ENCODE data around the gene NUCKS1. TPM values are rescaled to one million over a fixed set of nuclear protein-coding genes. Genes with fewer than 3 reads are reported as not detected.
A peak's percentile ranks its signal among the peaks of the same experiment; 100 is the strongest.

The NUCKS1 gene
- total and polyA plus RNA-seq, 2 of the 13 experiments (the other 11 are each of a cell fraction or from before 2014, with no cell fraction given), result 35.5 to 117 TPM

DNA sequence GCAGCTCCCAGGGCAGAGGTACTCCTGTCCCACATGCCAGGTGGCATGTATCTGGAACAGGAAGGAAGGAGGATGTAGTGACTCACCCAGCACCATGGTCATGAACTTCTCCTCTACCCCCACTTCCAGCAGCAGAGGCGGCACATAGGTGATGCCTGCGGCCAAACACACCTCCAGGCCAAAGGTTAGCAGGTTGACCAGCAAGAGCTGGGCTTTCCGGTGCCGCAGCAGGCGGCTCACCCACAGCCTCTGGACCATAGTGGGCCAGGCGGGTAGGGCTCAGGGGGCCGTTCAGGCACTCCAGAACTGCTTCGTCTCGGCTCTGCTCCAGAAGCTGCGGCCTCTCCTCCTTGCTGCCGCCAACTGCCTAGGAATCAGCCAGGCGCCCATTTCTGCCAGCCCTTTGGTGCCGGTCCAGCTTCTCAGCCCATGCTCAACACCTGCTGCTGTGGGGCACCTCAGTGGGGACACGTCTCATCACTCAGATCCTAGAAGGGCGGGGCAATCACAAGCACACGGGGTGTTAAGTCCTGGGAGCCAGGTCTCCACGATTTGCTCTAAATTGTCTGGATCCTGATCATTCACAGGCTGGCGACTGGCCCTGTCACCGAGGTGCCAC is 85.5 kb downstream of the NUCKS1 start (continued):
- TF ChIP-seq ZNF547 (CRISPR knock-in tag; IDR thresholded peaks at IDR 0.05), result 0 out of 2 replicates have a peak, but pooled peaks have one; percentile 32
- no peak for TF ChIP-seq ZNF749 (CRISPR knock-in tag; IDR thresholded peaks at IDR 0.05; ENCODE audit: borderline replicate concordance)
- no peak for TF ChIP-seq ZBTB3 (CRISPR knock-in tag; IDR thresholded peaks at IDR 0.05; ENCODE audit: borderline replicate concordance, low read depth)
- TF ChIP-seq SIX4 (CRISPR knock-in tag; IDR thresholded peaks at IDR 0.05), result no peak
- TF ChIP-seq, protein P1, sequence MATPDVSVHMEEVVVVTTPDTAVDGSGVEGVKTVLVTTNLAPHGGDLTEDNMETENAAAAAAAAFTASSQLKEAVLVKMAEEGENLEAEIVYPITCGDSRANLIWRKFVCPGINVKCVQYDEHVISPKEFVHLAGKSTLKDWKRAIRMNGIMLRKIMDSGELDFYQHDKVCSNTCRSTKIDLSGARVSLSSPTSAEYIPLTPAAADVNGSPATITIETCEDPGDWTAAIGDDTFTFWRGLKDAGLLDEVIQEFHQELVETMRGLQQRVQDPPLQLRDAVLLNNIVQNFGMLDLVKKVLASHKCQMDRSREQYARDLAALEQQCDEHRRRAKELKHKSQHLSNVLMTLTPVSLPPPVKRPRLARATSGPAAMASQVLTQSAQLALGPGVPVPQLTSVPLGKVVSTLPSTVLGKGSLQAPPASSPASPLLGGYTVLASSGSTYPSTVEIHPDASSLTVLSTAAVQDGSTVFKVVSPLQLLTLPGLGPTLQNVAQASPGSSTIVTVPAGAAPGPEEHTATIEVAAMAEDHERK (CRISPR knock-in tag; IDR thresholded peaks at IDR 0.05; ENCODE audit: low read depth), result no peak
- TF ChIP-seq NCOA1 (CRISPR knock-in tag; IDR thresholded peaks at IDR 0.05), result no peak
- no peak for TF ChIP-seq ZBTB7A (CRISPR knock-in tag; IDR thresholded peaks at IDR 0.05)
- TF ChIP-seq, protein P2, sequence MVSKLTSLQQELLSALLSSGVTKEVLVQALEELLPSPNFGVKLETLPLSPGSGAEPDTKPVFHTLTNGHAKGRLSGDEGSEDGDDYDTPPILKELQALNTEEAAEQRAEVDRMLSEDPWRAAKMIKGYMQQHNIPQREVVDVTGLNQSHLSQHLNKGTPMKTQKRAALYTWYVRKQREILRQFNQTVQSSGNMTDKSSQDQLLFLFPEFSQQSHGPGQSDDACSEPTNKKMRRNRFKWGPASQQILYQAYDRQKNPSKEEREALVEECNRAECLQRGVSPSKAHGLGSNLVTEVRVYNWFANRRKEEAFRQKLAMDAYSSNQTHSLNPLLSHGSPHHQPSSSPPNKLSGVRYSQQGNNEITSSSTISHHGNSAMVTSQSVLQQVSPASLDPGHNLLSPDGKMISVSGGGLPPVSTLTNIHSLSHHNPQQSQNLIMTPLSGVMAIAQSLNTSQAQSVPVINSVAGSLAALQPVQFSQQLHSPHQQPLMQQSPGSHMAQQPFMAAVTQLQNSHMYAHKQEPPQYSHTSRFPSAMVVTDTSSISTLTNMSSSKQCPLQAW (CRISPR knock-in tag; IDR thresholded peaks at IDR 0.05), result peak; percentile 68; the same call in 1 of the 2 replicates
- TF ChIP-seq ZFP82 (CRISPR knock-in tag; IDR thresholded peaks at IDR 0.05; ENCODE audit: borderline replicate concordance), result no peak
- no peak for TF ChIP-seq ZNF615 (CRISPR knock-in tag; IDR thresholded peaks at IDR 0.05; ENCODE audit: borderline replicate concordance)
- no peak for TF ChIP-seq HNRNPUL1 (IDR thresholded peaks at IDR 0.05; ENCODE audit: low read depth, low read length)
- no peak; the same call in 1 of the 2 replicates for TF ChIP-seq NR2F6 (IDR thresholded peaks at IDR 0.05)
- peak; percentile 77 for TF ChIP-seq NR2F6 (CRISPR knock-in tag; IDR thresholded peaks at IDR 0.05)
- TF ChIP-seq, protein P3, sequence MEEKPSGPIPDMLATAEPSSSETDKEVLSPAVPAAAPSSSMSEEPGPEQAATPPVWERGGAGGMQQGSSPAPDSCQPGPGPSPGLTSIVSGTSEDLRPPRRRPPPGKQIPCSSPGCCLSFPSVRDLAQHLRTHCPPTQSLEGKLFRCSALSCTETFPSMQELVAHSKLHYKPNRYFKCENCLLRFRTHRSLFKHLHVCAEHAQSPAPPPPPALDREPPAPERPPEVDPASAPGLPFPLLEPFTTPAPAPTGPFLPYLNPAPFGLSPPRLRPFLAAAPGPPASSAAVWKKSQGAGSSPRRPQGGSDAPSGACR (CRISPR knock-in tag; IDR thresholded peaks at IDR 0.05), result no peak
- TF ChIP-seq ZSCAN30 (CRISPR knock-in tag; IDR thresholded peaks at IDR 0.05), result no peak
- TF ChIP-seq, protein P4, sequence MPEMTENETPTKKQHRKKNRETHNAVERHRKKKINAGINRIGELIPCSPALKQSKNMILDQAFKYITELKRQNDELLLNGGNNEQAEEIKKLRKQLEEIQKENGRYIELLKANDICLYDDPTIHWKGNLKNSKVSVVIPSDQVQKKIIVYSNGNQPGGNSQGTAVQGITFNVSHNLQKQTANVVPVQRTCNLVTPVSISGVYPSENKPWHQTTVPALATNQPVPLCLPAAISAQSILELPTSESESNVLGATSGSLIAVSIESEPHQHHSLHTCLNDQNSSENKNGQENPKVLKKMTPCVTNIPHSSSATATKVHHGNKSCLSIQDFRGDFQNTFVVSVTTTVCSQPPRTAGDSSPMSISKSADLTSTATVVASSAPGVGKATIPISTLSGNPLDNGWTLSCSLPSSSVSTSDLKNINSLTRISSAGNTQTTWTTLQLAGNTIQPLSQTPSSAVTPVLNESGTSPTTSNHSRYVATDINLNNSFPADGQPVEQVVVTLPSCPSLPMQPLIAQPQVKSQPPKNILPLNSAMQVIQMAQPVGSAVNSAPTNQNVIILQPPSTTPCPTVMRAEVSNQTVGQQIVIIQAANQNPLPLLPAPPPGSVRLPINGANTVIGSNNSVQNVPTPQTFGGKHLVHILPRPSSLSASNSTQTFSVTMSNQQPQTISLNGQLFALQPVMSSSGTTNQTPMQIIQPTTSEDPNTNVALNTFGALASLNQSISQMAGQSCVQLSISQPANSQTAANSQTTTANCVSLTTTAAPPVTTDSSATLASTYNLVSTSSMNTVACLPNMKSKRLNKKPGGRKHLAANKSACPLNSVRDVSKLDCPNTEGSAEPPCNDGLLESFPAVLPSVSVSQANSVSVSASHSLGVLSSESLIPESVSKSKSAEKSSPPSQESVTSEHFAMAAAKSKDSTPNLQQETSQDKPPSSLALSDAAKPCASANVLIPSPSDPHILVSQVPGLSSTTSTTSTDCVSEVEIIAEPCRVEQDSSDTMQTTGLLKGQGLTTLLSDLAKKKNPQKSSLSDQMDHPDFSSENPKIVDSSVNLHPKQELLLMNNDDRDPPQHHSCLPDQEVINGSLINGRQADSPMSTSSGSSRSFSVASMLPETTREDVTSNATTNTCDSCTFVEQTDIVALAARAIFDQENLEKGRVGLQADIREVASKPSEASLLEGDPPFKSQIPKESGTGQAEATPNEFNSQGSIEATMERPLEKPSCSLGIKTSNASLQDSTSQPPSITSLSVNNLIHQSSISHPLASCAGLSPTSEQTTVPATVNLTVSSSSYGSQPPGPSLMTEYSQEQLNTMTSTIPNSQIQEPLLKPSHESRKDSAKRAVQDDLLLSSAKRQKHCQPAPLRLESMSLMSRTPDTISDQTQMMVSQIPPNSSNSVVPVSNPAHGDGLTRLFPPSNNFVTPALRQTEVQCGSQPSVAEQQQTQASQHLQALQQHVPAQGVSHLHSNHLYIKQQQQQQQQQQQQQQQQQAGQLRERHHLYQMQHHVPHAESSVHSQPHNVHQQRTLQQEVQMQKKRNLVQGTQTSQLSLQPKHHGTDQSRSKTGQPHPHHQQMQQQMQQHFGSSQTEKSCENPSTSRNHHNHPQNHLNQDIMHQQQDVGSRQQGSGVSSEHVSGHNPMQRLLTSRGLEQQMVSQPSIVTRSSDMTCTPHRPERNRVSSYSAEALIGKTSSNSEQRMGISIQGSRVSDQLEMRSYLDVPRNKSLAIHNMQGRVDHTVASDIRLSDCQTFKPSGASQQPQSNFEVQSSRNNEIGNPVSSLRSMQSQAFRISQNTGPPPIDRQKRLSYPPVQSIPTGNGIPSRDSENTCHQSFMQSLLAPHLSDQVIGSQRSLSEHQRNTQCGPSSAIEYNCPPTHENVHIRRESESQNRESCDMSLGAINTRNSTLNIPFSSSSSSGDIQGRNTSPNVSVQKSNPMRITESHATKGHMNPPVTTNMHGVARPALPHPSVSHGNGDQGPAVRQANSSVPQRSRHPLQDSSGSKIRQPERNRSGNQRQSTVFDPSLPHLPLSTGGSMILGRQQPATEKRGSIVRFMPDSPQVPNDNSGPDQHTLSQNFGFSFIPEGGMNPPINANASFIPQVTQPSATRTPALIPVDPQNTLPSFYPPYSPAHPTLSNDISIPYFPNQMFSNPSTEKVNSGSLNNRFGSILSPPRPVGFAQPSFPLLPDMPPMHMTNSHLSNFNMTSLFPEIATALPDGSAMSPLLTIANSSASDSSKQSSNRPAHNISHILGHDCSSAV (CRISPR knock-in tag; IDR thresholded peaks at IDR 0.05; ENCODE audit: borderline replicate concordance), result no peak
- TF ChIP-seq CHD4 (IDR thresholded peaks at IDR 0.05; ENCODE audit: borderline replicate concordance, low read length), result no peak
- peak; percentile 42; the same call in 1 of the 2 replicates for TF ChIP-seq HDAC1 (CRISPR knock-in tag; IDR thresholded peaks at IDR 0.05)
- TF ChIP-seq MXD4 (CRISPR knock-in tag; IDR thresholded peaks at IDR 0.05), result no peak

Measured in HepG2 (cell line).